ENCODE data around the gene PUM1.

PUM1 gene

GRCh38 chr1:30933874-30934252 lies 131.7 kb downstream of the PUM1 start:
- Histone ChIP-seq H3K27me3 (ENCODE audit: control insufficient read depth, low read length) (no peaks in the 10 kb centered on the region), H3K4me2 (ENCODE audit: low read length) (no peak overlapping the region), H4K20me1 (ENCODE audit: control insufficient read depth, insufficient read depth, low read depth, low read length) (no peaks in the 10 kb centered on the region), H3K79me2 (ENCODE audit: control insufficient read depth, low read length) (no peaks in the 10 kb centered on the region), H3K4me1 (ENCODE audit: control insufficient read depth, low read length) (peaks cover 14% of the 10 kb centered on the region), H3K9me2 (replicated peaks; ENCODE audit: control insufficient read depth, low read length) (no peaks in the 10 kb centered on the region), H3F3A (ENCODE audit: control insufficient read depth, insufficient read depth) (peaks cover 32% of the 10 kb centered on the region), H3K4me3 (ENCODE audit: low read length) (no peak overlapping the region), H3K9me3 (ENCODE audit: control insufficient read depth, insufficient read depth, low read length) (no peaks in the 10 kb centered on the region), H3K27ac (ENCODE audit: low read depth, low read length) (no peak overlapping the region), H3K36me3 (ENCODE audit: control insufficient read depth, low read length) (peaks cover 67% of the 10 kb centered on the region)
- TF ChIP-seq CTCF (IDR thresholded peaks at IDR 0.05; ENCODE audit: low read depth, low read length, poor library complexity, severe bottlenecking) (no peak), EZH2phosphoT487 (IDR thresholded peaks at IDR 0.05; ENCODE audit: borderline replicate concordance, low read length) (no peak)

- no peaks in the 10 kb centered on the region for H3K9me3 ChIP-seq (ENCODE audit: control insufficient read depth, insufficient read depth, low read length)
- H3K4me2 ChIP-seq (ENCODE audit: low read length), result no peak overlapping the region
- no peak for TF ChIP-seq CTCF (IDR thresholded peaks at IDR 0.05; ENCODE audit: low read depth, low read length, poor library complexity, severe bottlenecking)
- no peak for TF ChIP-seq EZH2phosphoT487 (IDR thresholded peaks at IDR 0.05; ENCODE audit: borderline replicate concordance, low read length)
- H3K4me1 ChIP-seq (ENCODE audit: control insufficient read depth, low read length), result peaks cover 14% of the 10 kb centered on the region
- H3F3A ChIP-seq (ENCODE audit: control insufficient read depth, insufficient read depth), result peaks cover 32% of the 10 kb centered on the region
- no peak overlapping the region for H3K27ac ChIP-seq (ENCODE audit: low read depth, low read length)
- no peaks in the 10 kb centered on the region for H3K9me2 ChIP-seq (replicated peaks; ENCODE audit: control insufficient read depth, low read length)
- peaks cover 44% of the 10 kb centered on the region for H3K36me3 ChIP-seq (ENCODE audit: control insufficient read depth, low read length)
- no peak overlapping the region for H3K4me3 ChIP-seq (ENCODE audit: low read length)
- H3K79me2 ChIP-seq (ENCODE audit: control insufficient read depth, low read length), result no peaks in the 10 kb centered on the region
- no peaks in the 10 kb centered on the region for H4K20me1 ChIP-seq (ENCODE audit: control insufficient read depth, insufficient read depth, low read depth, low read length)
- no peaks in the 10 kb centered on the region for H3K27me3 ChIP-seq (ENCODE audit: control insufficient read depth, low read length)
These were observed 134.8 kb downstream of the PUM1 start for GRCh38 chr1:30930631-30931173.

- Histone ChIP-seq H3K79me2 (ENCODE audit: control insufficient read depth, low read length) (no peaks in the 10 kb centered on the region), H3F3A (ENCODE audit: control insufficient read depth, insufficient read depth) (peaks cover 32% of the 10 kb centered on the region), H3K9me3 (ENCODE audit: control insufficient read depth, insufficient read depth, low read length) (no peaks in the 10 kb centered on the region), H3K36me3 (ENCODE audit: control insufficient read depth, low read length) (peaks cover 40% of the 10 kb centered on the region), H3K27me3 (ENCODE audit: control insufficient read depth, low read length) (no peaks in the 10 kb centered on the region), H3K27ac (ENCODE audit: low read depth, low read length) (no peak overlapping the region), H3K4me1 (ENCODE audit: control insufficient read depth, low read length) (peaks cover 14% of the 10 kb centered on the region), H4K20me1 (ENCODE audit: control insufficient read depth, insufficient read depth, low read depth, low read length) (no peaks in the 10 kb centered on the region), H3K9me2 (replicated peaks; ENCODE audit: control insufficient read depth, low read length) (no peaks in the 10 kb centered on the region), H3K4me3 (ENCODE audit: low read length) (no peak overlapping the region), H3K4me2 (ENCODE audit: low read length) (no peak overlapping the region)
- TF ChIP-seq EZH2phosphoT487 (IDR thresholded peaks at IDR 0.05; ENCODE audit: borderline replicate concordance, low read length) (no peak), CTCF (IDR thresholded peaks at IDR 0.05; ENCODE audit: low read depth, low read length, poor library complexity, severe bottlenecking) (no peak)
These were observed 135.5 kb downstream of the PUM1 start for GRCh38 chr1:30929944-30930525.
